ENCODE measurements around the gene HERC4. TPM values are rescaled to one million over a fixed set of nuclear protein-coding genes. Genes with fewer than 3 reads are reported as not detected.

HERC4 gene
- total RNA-seq, 2 experiments from 2014 or later, result 46.0 to 46.8 TPM

DNA sequence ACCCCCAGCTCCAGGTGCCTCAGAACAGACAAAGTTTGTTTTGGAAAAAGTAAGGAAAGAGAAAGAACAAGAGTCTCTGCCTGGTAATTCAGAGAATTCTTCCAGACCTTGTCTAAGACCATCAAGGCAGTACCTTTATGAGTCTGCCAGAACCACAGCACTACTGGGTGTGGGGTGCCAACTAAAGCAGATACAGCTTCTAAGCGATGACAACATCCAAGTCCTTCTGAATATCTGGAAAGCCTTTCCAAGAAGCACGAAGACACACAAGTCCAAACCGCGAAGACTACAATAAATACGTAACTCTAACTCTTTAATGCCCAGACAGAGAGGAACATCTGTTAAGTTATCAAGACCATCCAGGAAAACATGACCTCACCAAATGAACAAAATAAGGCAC is 96.3 kb downstream of the HERC4 start:
- Mint-ChIP-seq H3K4me1 (ENCODE audit: low read depth) (no peaks in the 10 kb centered on the region), H3K27ac (no peak overlapping the region), H3K27me3 (no peaks in the 10 kb centered on the region), H3K9me3 (no peaks in the 10 kb centered on the region), H3K36me3 (ENCODE audit: low read depth) (peaks cover 93% of the 10 kb centered on the region), H3K4me3 (no peak overlapping the region)
- TF ChIP-seq CTCF (IDR thresholded peaks at IDR 0.05), result no peak
- DNase-seq (no peak), ATAC-seq (ENCODE audit: poor library complexity) (no peak)
- Histone ChIP-seq H3K4me3 (ENCODE audit: low read length) (no peak overlapping the region), H3K36me3 (ENCODE audit: insufficient read depth, low read length) (peaks cover 53% of the 10 kb centered on the region), H3K27me3 (ENCODE audit: control insufficient read depth in 1 of 2, insufficient read depth in 2 of 2, low read length in 2 of 2) (no peaks in the 10 kb centered on the region), H3K27ac (ENCODE audit: low read depth in 1 of 2, low read length in 2 of 2) (no peak overlapping the region), H3K9me3 (ENCODE audit: control insufficient read depth in 1 of 2, insufficient read depth in 1 of 2, low read length in 2 of 2) (no peaks in the 10 kb centered on the region), H3K4me1 (ENCODE audit: insufficient read depth, low read length) (no peaks in the 10 kb centered on the region)
- intact Hi-C loops (cut with DNase I, micrococcal nuclease), result no loop called here
- CTCF ChIA-PET, result no interaction called here
- POLR2A ChIA-PET, result no interaction called here

- POLR2A ChIA-PET, result no interaction called here
- Histone ChIP-seq H3K4me3 (ENCODE audit: low read length) (no peak overlapping the region), H3K27me3 (ENCODE audit: control insufficient read depth in 1 of 2, insufficient read depth in 2 of 2, low read length in 2 of 2) (no peaks in the 10 kb centered on the region), H3K36me3 (ENCODE audit: insufficient read depth, low read length) (peaks cover 56% of the 10 kb centered on the region), H3K27ac (ENCODE audit: low read depth in 1 of 2, low read length in 2 of 2) (no peak overlapping the region), H3K9me3 (ENCODE audit: control insufficient read depth in 1 of 2, insufficient read depth in 1 of 2, low read length in 2 of 2) (peaks cover 0 to 2% of the 10 kb centered on the region in 2 experiments), H3K4me1 (ENCODE audit: insufficient read depth, low read length) (no peaks in the 10 kb centered on the region)
- Mint-ChIP-seq H3K4me3 (no peak overlapping the region), H3K9me3 (no peaks in the 10 kb centered on the region), H3K27me3 (no peaks in the 10 kb centered on the region), H3K4me1 (ENCODE audit: low read depth) (no peaks in the 10 kb centered on the region), H3K36me3 (ENCODE audit: low read depth) (peaks cover 97% of the 10 kb centered on the region), H3K27ac (no peak overlapping the region)
- DNase-seq, result no peak
- CTCF ChIA-PET, result no interaction called here
- ATAC-seq (ENCODE audit: poor library complexity), result no peak
- no peak for TF ChIP-seq CTCF (IDR thresholded peaks at IDR 0.05)
- intact Hi-C loops (cut with DNase I, micrococcal nuclease), result no loop called here
These were observed 97.8 kb downstream of the HERC4 start for GRCh38 chr10:67977251-67977650.

- ATAC-seq (ENCODE audit: poor library complexity) (no peak), DNase-seq (no peak)
- ChIA-PET POLR2A (no interaction called here), CTCF (no interaction called here)
- H3K9me3 ChIP-seq (ENCODE audit: control insufficient read depth in 1 of 2, insufficient read depth in 1 of 2, low read length in 2 of 2), result peaks cover 5 to 7% of the 10 kb centered on the region in 2 experiments
- peaks cover 61% of the 10 kb centered on the region for H3K36me3 ChIP-seq (ENCODE audit: insufficient read depth, low read length)
- peaks cover 96% of the 10 kb centered on the region for H3K36me3 Mint-ChIP-seq (ENCODE audit: low read depth)
- no peak overlapping the region for H3K27ac ChIP-seq (ENCODE audit: low read depth in 1 of 2, low read length in 2 of 2)
- H3K27ac Mint-ChIP-seq, result no peak overlapping the region
- no peak overlapping the region for H3K4me3 ChIP-seq (ENCODE audit: low read length)
- H3K27me3 Mint-ChIP-seq, result no peaks in the 10 kb centered on the region
- H3K4me3 Mint-ChIP-seq, result no peak overlapping the region
- no peaks in the 10 kb centered on the region for H3K27me3 ChIP-seq (ENCODE audit: control insufficient read depth in 1 of 2, insufficient read depth in 2 of 2, low read length in 2 of 2)
- intact Hi-C loops (cut with DNase I, micrococcal nuclease), result no loop called here
- H3K4me1 ChIP-seq (ENCODE audit: insufficient read depth, low read length), result no peaks in the 10 kb centered on the region
- H3K4me1 Mint-ChIP-seq (ENCODE audit: low read depth), result no peaks in the 10 kb centered on the region
- H3K9me3 Mint-ChIP-seq, result no peaks in the 10 kb centered on the region
- no peak for TF ChIP-seq CTCF (IDR thresholded peaks at IDR 0.05)
These were observed 98.5 kb downstream of the HERC4 start for GRCh38 chr10:67976292-67977245.

All from CD4-positive, alpha-beta T cell (primary cell).